WERI-Rb-1 (cell line): ENCODE measurements around the gene GGNBP2.

Source experiments
- DNase-seq: peaks from one replicate; pipeline ENCODE4 v3.0.0-alpha.2; 2020
- H3K27ac ChIP-seq: fragments of 250-450 bp; sonication (Bioruptor Pico); 2 replicates; pipeline ENCODE4 v1.5.1; 2020; ENCODE audit warnings: mild to moderate bottlenecking, moderate library complexity
- H3K27me3 ChIP-seq: fragments of 250-450 bp; sonication (Bioruptor Pico); 2 replicates; pipeline ENCODE4 v1.5.1; 2021; ENCODE audit warnings: mild to moderate bottlenecking, low read depth, moderate library complexity; ENCODE audit not compliant: insufficient read depth, severe bottlenecking
- H3K36me3 ChIP-seq: fragments of 250-450 bp; sonication (Bioruptor Pico); 2 replicates; pipeline ENCODE4 v1.5.1; 2020; ENCODE audit warnings: mild to moderate bottlenecking, moderate library complexity
- H3K4me3 ChIP-seq: 2 replicates; pipeline ENCODE4 v1.5.1; 2011; ENCODE audit warnings: low read depth, mild to moderate bottlenecking, control low read depth, low read length
- H3K9me3 ChIP-seq: fragments of 250-450 bp; sonication (Bioruptor Pico); 2 replicates; pipeline ENCODE4 v1.5.1; 2021; ENCODE audit warnings: mild to moderate bottlenecking, moderate library complexity; ENCODE audit not compliant: severe bottlenecking
- CTCF ChIP-seq: IDR thresholded peaks from 2 replicates; pipeline ENCODE4 v1.5.1; 2011; ENCODE audit warnings: low read depth, mild to moderate bottlenecking, control low read depth, inconsistent platforms, low read length

The GGNBP2 gene

GRCh38 chr17:36597866-36598777 is 53.4 kb downstream of the GGNBP2 start:
- DNase-seq: no peak
- no peaks in the 10 kb centered on the region for H3K27me3 ChIP-seq
- no peak for TF ChIP-seq CTCF
- H3K36me3 ChIP-seq: peaks cover 26% of the 10 kb centered on the region
- H3K9me3 ChIP-seq: no peaks in the 10 kb centered on the region
- H3K27ac ChIP-seq: no peak overlapping the region
- no peak overlapping the region for H3K4me3 ChIP-seq

DNA sequence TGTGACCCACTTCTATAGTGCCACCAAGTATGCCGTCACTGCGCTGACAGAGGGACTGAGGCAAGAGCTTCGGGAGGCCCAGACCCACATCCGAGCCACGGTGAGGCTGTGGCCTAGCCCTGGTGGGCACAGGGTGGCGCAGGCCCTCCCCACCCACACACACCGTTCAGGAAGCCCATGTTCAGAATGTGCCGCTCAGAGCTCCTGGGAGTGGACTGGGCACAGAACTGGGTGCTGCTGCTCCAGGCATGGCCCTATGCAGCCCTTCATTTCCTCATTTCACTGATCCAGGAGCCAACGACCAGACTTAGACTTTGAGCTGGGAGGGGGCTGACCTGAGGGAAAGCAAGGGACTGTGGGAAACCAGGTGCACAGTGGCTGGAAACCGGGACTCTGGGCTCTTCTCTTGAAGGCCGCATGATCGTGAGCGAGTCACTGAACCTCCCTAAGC is 54.3 kb downstream of the GGNBP2 start:
- DNase-seq: no peak

GRCh38 chr17:36599546-36600250 is 55.0 kb downstream of the GGNBP2 start:
- TF ChIP-seq CTCF: no peak
- DNase-seq: no peak
- Histone ChIP-seq H3K36me3 (peaks cover 14% of the 10 kb centered on the region), H3K9me3 (no peaks in the 10 kb centered on the region), H3K27me3 (no peaks in the 10 kb centered on the region), H3K27ac (no peak overlapping the region), H3K4me3 (no peak overlapping the region)

More for the DNA sequence above, 54.3 kb downstream of the GGNBP2 start:
- Histone ChIP-seq H3K27me3 (no peaks in the 10 kb centered on the region), H3K4me3 (no peak overlapping the region), H3K9me3 (no peaks in the 10 kb centered on the region), H3K27ac (no peak overlapping the region), H3K36me3 (peaks cover 17% of the 10 kb centered on the region)
- TF ChIP-seq CTCF: no peak

DNA sequence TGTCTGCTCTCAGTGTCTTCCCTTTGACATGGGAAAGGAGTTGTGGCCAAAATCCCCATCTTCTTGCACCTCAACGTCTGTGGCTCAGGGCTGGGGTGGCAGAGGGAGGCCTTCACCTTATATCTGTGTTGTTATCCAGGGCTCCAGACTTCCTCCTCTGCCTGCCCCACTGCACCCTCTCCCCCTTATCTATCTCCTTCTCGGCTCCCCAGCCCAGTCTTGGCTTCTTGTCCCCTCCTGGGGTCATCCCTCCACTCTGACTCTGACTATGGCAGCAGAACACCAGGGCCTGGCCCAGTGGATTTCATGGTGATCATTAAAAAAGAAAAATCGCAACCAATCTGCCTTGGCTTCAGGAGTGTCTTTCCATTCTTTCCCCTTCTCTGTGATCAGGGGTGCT is 55.7 kb downstream of the GGNBP2 start:
- DNase-seq: no peak
- TF ChIP-seq CTCF: no peak
- peak overlapping the region; percentile 65 for H3K27ac ChIP-seq
- H3K36me3 ChIP-seq: peaks cover 11% of the 10 kb centered on the region
- no peaks in the 10 kb centered on the region for H3K27me3 ChIP-seq
- H3K4me3 ChIP-seq: peak overlapping the region; percentile 78
- no peaks in the 10 kb centered on the region for H3K9me3 ChIP-seq

DNA sequence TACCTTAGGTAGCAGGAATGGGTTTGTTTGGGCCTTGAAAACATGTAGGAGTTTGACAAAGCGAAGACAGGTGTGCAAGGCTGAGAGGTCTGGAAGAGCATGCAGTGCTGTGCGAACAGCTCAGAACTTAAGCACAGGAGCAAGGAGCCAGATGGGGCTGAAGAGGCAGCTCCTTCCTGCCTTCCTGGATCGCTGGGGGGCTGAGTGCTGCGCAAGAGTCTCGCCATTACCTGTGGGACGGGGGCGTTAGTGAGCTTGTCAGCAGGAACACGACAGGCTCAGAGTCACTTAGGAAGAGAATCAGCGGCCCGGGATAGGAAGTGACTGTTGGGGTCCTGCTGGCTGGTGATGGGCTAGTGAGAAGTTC is 56.2 kb downstream of the GGNBP2 start:
- peak; percentile 65 for DNase-seq
- Histone ChIP-seq H3K27ac (peak overlapping the region; percentile 65), H3K4me3 (peak overlapping the region; percentile 78), H3K36me3 (peaks cover 11% of the 10 kb centered on the region), H3K9me3 (no peaks in the 10 kb centered on the region), H3K27me3 (no peaks in the 10 kb centered on the region)
- TF ChIP-seq CTCF: no peak
